HepG2 (cell line): ENCODE results near the gene TTC22. TPM values are rescaled to one million over a fixed set of nuclear protein-coding genes. Genes with fewer than 3 reads are reported as not detected.

Experiments
- ATAC-seq: fragments of 200-7000 bp; cut with Tn5 transposase; 3 replicates; pipeline ENCODE4 v1.9.1; 2020; ENCODE audit warnings: mild to moderate bottlenecking, moderate library complexity
- BruUV-seq: library from RNA; stranded (reverse); fragments of 400-500 nt; replicated peaks from 2 replicates; lab custom pipeline; 2021; lab: Mats Ljungman, UMichigan
- CTCF ChIA-PET: fragments of 300-600 bp; formaldehyde crosslinking; extraction: SDS; loops from one replicate; lab custom pipeline; 2021; ENCODE audit warnings: low total read pairs, inconsistent platforms, low intra/inter-chr PET ratio; lab: Yijun Ruan, JAX
- POLR2A ChIA-PET: fragments of 350-600 bp; sonication (Branson Sonifier 250); formaldehyde crosslinking; loops from one replicate; lab custom pipeline; 2020; ENCODE audit warnings: antibody characterized with exemption, inconsistent platforms; lab: Yijun Ruan, JAX
- DNase-seq: peaks from one replicate; pipeline ENCODE4 v3.0.0-alpha.2; 2015; ENCODE audit warnings: low spot score
- FAIRE-seq: peaks from 3 replicates; lab custom pipeline; 2011; peaks lifted over from hg19 to GRCh38; lab: Jason Lieb, UNC
- H2AFZ ChIP-seq: one replicate; pipeline ENCODE4 v1.6.1; 2011; ENCODE audit warnings: low read length, inconsistent platforms
- H3K27ac ChIP-seq: fragments of 300-600 bp; 3 replicates; pipeline ENCODE4 v1.8.0; 2011; ENCODE audit warnings: mixed run types, mild to moderate bottlenecking, mixed read lengths, low read length, inconsistent platforms; ENCODE audit not compliant: insufficient read depth; ENCODE audit errors: extremely low read length
- H3K27me3 ChIP-seq, 2 experiments: fragments of 200-600 bp in 1 of 2; 2 replicates in 1 of 2; 3 replicates in 1 of 2; pipeline versions ENCODE4 v1.6.0 to v1.8.0; 2011; ENCODE audit warnings: low read length in 2 of 2, mild to moderate bottlenecking in 2 of 2, moderate library complexity in 2 of 2, inconsistent platforms in 1 of 2; ENCODE audit not compliant: insufficient read depth in 2 of 2, control insufficient read depth in 1 of 2
- H3K36me3 ChIP-seq, 2 experiments: fragments of 200-600 bp in 1 of 2; replicated peaks in 1 of 2; 2 replicates in 1 of 2; 3 replicates in 1 of 2; pipeline versions ENCODE4 v1.5.1 to v1.8.0; 2011; ENCODE audit warnings: low read length in 2 of 2, inconsistent platforms in 1 of 2; ENCODE audit not compliant: insufficient read depth in 2 of 2, control insufficient read depth in 1 of 2
- H3K4me1 ChIP-seq: 2 replicates; pipeline ENCODE4 v1.5.1; 2012; ENCODE audit warnings: low read length, inconsistent platforms; ENCODE audit not compliant: insufficient read depth
- H3K4me2 ChIP-seq: 2 replicates; pipeline ENCODE4 v1.6.0; 2011; ENCODE audit warnings: low read depth, low read length, inconsistent platforms
- H3K4me3 ChIP-seq, 3 experiments: fragments of 200-600 bp in 1 of 3; sonication (generic), shearing (Covaris generic) in 1 of 3; replicated peaks in 1 of 3; 2 replicates each; pipeline ENCODE4 v1.5.1; 2011 to 2016; ENCODE audit warnings: low read length in 3 of 3, inconsistent platforms in 2 of 3, low read depth in 2 of 3, mild to moderate bottlenecking in 2 of 3, control low read depth in 1 of 3, mixed read lengths in 1 of 3; ENCODE audit not compliant: insufficient read depth in 1 of 3
- H3K79me2 ChIP-seq: one replicate; pipeline ENCODE4 v1.6.1; 2011; ENCODE audit warnings: low read length, inconsistent platforms; ENCODE audit not compliant: insufficient read depth
- H3K9ac ChIP-seq: 2 replicates; pipeline ENCODE4 v1.6.0; 2011; ENCODE audit warnings: mild to moderate bottlenecking, low read depth, low read length, inconsistent platforms; ENCODE audit not compliant: insufficient read depth
- H3K9me3 ChIP-seq: 2 replicates; pipeline ENCODE4 v1.5.1; 2012; ENCODE audit warnings: mild to moderate bottlenecking, low read length
- H4K20me1 ChIP-seq: 2 replicates; pipeline ENCODE4 v1.6.0; 2011; ENCODE audit warnings: inconsistent platforms, mild to moderate bottlenecking, low read length, moderate library complexity; ENCODE audit not compliant: insufficient read depth
- GFI1 ChIP-seq: sonication (generic); formaldehyde crosslinking; IDR thresholded peaks from 2 replicates; pipeline ENCODE4 v1.5.0; 2020; ENCODE audit warnings: missing genetic modification reagents, mild to moderate bottlenecking, borderline replicate concordance
- KIAA2018 ChIP-seq: sonication (generic); formaldehyde crosslinking; IDR thresholded peaks from 2 replicates; pipeline ENCODE4 v1.5.0; 2020; ENCODE audit warnings: mild to moderate bottlenecking, missing genetic modification reagents, borderline replicate concordance
- MAX ChIP-seq: IDR thresholded peaks from 2 replicates; pipeline ENCODE4 v1.6.1; 2012; ENCODE audit warnings: inconsistent platforms
- MTA1 ChIP-seq: sonication (generic); formaldehyde crosslinking; IDR thresholded peaks from 2 replicates; pipeline ENCODE4 v1.4.0; 2020; ENCODE audit warnings: missing genetic modification reagents, mild to moderate bottlenecking, borderline replicate concordance
- POLR2G ChIP-seq: fragments of 200-400 bp; formaldehyde crosslinking; IDR thresholded peaks from 2 replicates; pipeline ENCODE4 v1.6.1; 2018; ENCODE audit warnings: mild to moderate bottlenecking, low read depth, low read length, moderate library complexity
- PRDM10 ChIP-seq: sonication (generic); formaldehyde crosslinking; IDR thresholded peaks from 2 replicates; pipeline ENCODE4 v1.4.0; 2020; ENCODE audit warnings: low read depth, missing genetic modification reagents
- TFDP1 ChIP-seq: IDR thresholded peaks from 2 replicates; pipeline ENCODE4 v1.6.1; 2016; ENCODE audit warnings: missing compliant biosample characterization, missing genetic modification reagents, borderline replicate concordance
- ZBTB7A ChIP-seq: sonication (generic); formaldehyde crosslinking; IDR thresholded peaks from 2 replicates; pipeline ENCODE4 v1.8.0; 2022; ENCODE audit warnings: mild to moderate bottlenecking, missing genetic modification reagents
- ZNF580 ChIP-seq: IDR thresholded peaks from 2 replicates; pipeline ENCODE4 v1.6.1; 2016; ENCODE audit warnings: low read depth, borderline replicate concordance
- WGBS: methylation state at CpG from one replicate; pipeline ENCODE4 v1.1.6; 2017; ENCODE audit warnings: low lambda C conversion rate; 5-methylcytosine and 5-hydroxymethylcytosine counted together
- in situ Hi-C: cut with HindIII; loops from 2 replicates; pipeline ENCODE4 v1.10.0; 2017; ENCODE audit warnings: low pct_unique_long_range_greater_than_20kb; ENCODE audit not compliant: extremely low pct_ligation_motif_present
- intact Hi-C: fragments of 100-400 bp; cut with micrococcal nuclease; formaldehyde crosslinking; loops from one replicate; pipeline ENCODE4 v1.10.0; 2022; ENCODE audit not compliant: unreplicated experiment
- polyA plus RNA-seq, 8 experiments: library from polyadenylated mRNA; depleted of rRNA in 3 of 8; stranded (reverse) in 7 of 8; unstranded in 1 of 8; fragments of >200 nt; fragmentation: Illumina TruSeq in 4 of 8; extraction: Trizol in 4 of 8; gene quantifications; 2 replicates each; pipeline versions ENCODE4 v1.2.1 to v1.2.3, GENCODE V29; 2011 to 2016; ENCODE audit warnings: low read depth in 4 of 8, missing spikeins in 1 of 8, mixed read lengths in 1 of 8; ENCODE audit not compliant: insufficient read depth in 1 of 8
- total RNA-seq, 5 experiments: library from RNA; depleted of rRNA; stranded (reverse); fragments of >200 nt; fragmentation: Illumina TruSeq; extraction: Trizol; gene quantifications; 2 replicates each; pipeline ENCODE4 v1.2.3, GENCODE V29; 2016; ENCODE audit warnings: low read depth in 1 of 5

Gene TTC22
- total and polyA plus RNA-seq, 2 of the 13 experiments (the other 11 are each of a cell fraction or from before 2014, with no cell fraction given) = not detected

- H3K79me2 ChIP-seq = no peaks in the 10 kb centered on the region
- H3K4me3 ChIP-seq = no peak overlapping the region
- no peak overlapping the region for H3K27ac ChIP-seq
- intact Hi-C loops (no loop called here), in situ Hi-C loops (loop anchor here (5.0 to 10.0 kb wide), 2 partner anchors 142 to 180 kb away; partner anchors contain the start of gene BSND)
- no peaks in the 10 kb centered on the region for H3K9me3 ChIP-seq
- H3K9ac ChIP-seq = no peak overlapping the region
- FAIRE-seq (no peak), DNase-seq (no peak), ATAC-seq (no peak)
- WGBS = 17% methylated on average over 1 of the region's 5 CpGs
- H3K27me3 ChIP-seq = peaks cover 6 to 51% of the 10 kb centered on the region in 2 experiments; a peak in 4 of 5 replicates
- CTCF ChIA-PET = no interaction called here
- no peak overlapping the region for H2AFZ ChIP-seq
- no peak overlapping the region for H3K4me2 ChIP-seq
- H4K20me1 ChIP-seq = no peaks in the 10 kb centered on the region
- no TSS peak for BruUV-seq
- POLR2A ChIA-PET = no interaction called here
- peaks cover 30% of the 10 kb centered on the region for H3K4me1 ChIP-seq
- H3K36me3 ChIP-seq = no peaks in the 10 kb centered on the region
- no peak for TF ChIP-seq MTA1 (CRISPR knock-in tag)
- no peak for TF ChIP-seq ZNF580 (CRISPR knock-in tag)
- TF ChIP-seq MAX = no peak
- TF ChIP-seq KIAA2018 (CRISPR knock-in tag) = no peak
- no peak for TF ChIP-seq PRDM10
- TF ChIP-seq GFI1 (CRISPR knock-in tag) = no peak
- no peak for TF ChIP-seq TFDP1 (CRISPR knock-in tag)
- no peak for TF ChIP-seq POLR2G
- no peak for TF ChIP-seq ZBTB7A (CRISPR knock-in tag)
These were observed 13.4 kb upstream of the TTC22 start for GRCh38 chr1:54814571-54814970.
